ENCODE measurements around the gene THEMIS.
"Not testable (repeated sequence)": the region's sequence is repeated elsewhere in the genome, so short reads cannot be mapped to it uniquely, and the experiment has no call there.

THEMIS gene

GRCh38 chr6:127900935-127901334 is at the start of gene THEMIS:
Gene THEMIS (minus strand): TSS chr6:127901058. CDS start chr6:127900932, 126 bp downstream.
- FAIRE-seq = no peak

GRCh38 chr6:127949251-127949650 is 48.4 kb upstream of the THEMIS start:
- no peak for FAIRE-seq

- FAIRE-seq = no peak
Measured at GRCh38 chr6:127946388-127946787, 45.5 kb upstream of the THEMIS start.

- FAIRE-seq = no peak
Measured at GRCh38 chr6:127945434-127946097, 44.7 kb upstream of the THEMIS start.

GRCh38 chr6:127941228-127941627 is 40.4 kb upstream of the THEMIS start:
- no peak for FAIRE-seq

GRCh38 chr6:127939442-127940066 is 38.7 kb upstream of the THEMIS start:
- FAIRE-seq = no peak

GRCh38 chr6:127938701-127939100 is 37.8 kb upstream of the THEMIS start:
- FAIRE-seq = peak; percentile 58

GRCh38 chr6:127937747-127938146 is 36.9 kb upstream of the THEMIS start:
- FAIRE-seq = no peak

- FAIRE-seq = no peak
Measured at GRCh38 chr6:127937102-127937501, 36.2 kb upstream of the THEMIS start.

- FAIRE-seq = no peak
Measured at GRCh38 chr6:127934956-127935355, 34.1 kb upstream of the THEMIS start.

- FAIRE-seq = no peak
Measured at GRCh38 chr6:127933852-127934840, 33.3 kb upstream of the THEMIS start.

GRCh38 chr6:127933137-127933536 is 32.3 kb upstream of the THEMIS start:
- no peak for FAIRE-seq

- FAIRE-seq = no peak
Measured at GRCh38 chr6:127932708-127933107, 31.9 kb upstream of the THEMIS start.

GRCh38 chr6:127926441-127926840 is 25.6 kb upstream of the THEMIS start:
- not testable (repeated sequence) for FAIRE-seq

GRCh38 chr6:127924440-127924839 is 23.6 kb upstream of the THEMIS start:
- FAIRE-seq = no peak

- no peak for FAIRE-seq
Measured at GRCh38 chr6:127924031-127924430, 23.2 kb upstream of the THEMIS start.

- FAIRE-seq = no peak
Measured at GRCh38 chr6:127923135-127923534, 22.3 kb upstream of the THEMIS start.

GRCh38 chr6:127921982-127922381 is 21.1 kb upstream of the THEMIS start:
- FAIRE-seq = no peak

- no peak for FAIRE-seq
Measured at GRCh38 chr6:127920804-127921203, 19.9 kb upstream of the THEMIS start.

- FAIRE-seq = no peak
Measured at GRCh38 chr6:127918506-127919427, 17.9 kb upstream of the THEMIS start.

- no peak for FAIRE-seq
Measured at GRCh38 chr6:127917766-127918165, 16.9 kb upstream of the THEMIS start.

GRCh38 chr6:127914240-127914639 is 13.4 kb upstream of the THEMIS start:
- no peak for FAIRE-seq
